ENCODE data around the gene SLC13A1.
"Not testable (repeated sequence)": the region's sequence is repeated elsewhere in the genome, so short reads cannot be mapped to it uniquely, and the experiment has no call there.

Gene SLC13A1

DNA sequence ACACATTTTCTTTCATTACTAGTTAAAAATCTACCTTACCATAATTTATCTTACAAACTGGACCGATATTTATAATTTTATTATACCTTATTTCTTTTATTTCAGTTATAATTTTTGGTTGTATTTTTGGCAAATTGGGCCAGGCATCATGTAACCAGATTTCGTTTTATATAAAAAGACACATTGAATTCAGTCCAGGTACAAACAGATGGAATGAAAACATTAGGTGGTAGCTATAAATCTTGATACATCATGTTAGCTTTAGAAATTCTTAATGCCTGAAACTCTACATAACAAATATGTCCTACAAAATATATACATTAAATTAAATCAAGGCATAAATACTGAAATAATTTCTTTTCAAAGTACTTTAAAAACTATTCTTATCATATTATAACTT lies 73.1 kb downstream of the SLC13A1 start:
- DNase-seq (ENCODE audit: low spot score) (no peak), FAIRE-seq (no peak)

- DNase-seq (ENCODE audit: low spot score) (no peak), FAIRE-seq (no peak)
Observed at GRCh38 chr7:123126171-123126570, 73.6 kb downstream of the SLC13A1 start.

DNA sequence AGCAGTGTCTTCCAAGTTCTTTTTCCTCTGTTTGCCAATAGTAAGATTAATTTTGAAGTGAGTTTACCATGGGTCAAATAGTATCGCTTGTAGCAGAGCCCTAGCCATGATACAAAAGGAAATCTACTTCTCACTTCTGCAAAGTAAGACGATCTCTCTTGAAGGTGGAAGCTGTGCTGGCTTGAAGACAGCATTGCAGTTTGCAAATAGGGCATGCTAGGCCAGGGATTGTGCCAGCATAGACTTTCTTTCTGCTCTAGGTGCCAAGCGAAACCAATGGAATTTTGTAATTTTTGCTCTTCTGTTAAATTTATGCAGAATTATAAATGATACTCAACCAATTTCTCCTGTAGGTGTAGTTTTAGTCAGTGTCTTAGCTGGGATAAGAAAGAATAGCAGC lies 74.5 kb downstream of the SLC13A1 start:
- no peak for FAIRE-seq
- DNase-seq (ENCODE audit: low spot score) = no peak

- DNase-seq (ENCODE audit: low spot score) (no peak), FAIRE-seq (no peak)
Observed at GRCh38 chr7:123122916-123123315, 76.9 kb downstream of the SLC13A1 start.

DNA sequence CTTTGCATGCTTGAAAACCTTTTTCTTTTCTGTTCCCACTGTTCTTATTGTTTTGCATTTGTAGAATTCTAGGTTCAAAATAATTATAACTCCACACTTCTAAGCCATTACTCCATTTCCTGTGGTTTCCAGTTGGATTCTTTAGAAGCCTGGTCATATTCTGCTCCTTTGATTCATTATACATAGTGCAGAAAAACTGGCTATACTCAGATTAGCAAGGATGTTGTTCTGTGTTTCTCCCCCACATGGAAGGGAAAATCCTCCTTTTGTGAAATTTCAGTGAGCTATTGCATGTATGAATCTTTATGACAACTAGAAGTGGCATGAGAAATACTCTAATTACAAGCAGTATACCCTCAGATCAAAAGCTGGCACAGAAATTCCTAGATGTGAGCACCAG lies 79.5 kb downstream of the SLC13A1 start:
- DNase-seq (ENCODE audit: low spot score) = no peak
- FAIRE-seq = no peak

GRCh38 chr7:123115331-123115730 lies 84.4 kb downstream of the SLC13A1 start:
- DNase-seq (ENCODE audit: low spot score) (no peak), FAIRE-seq (no peak)

- FAIRE-seq = no peak
Observed at GRCh38 chr7:123114288-123114687, 85.5 kb downstream of the SLC13A1 start.

GRCh38 chr7:123112833-123113232 lies 86.9 kb downstream of the SLC13A1 start:
- FAIRE-seq = no peak
- no peak for DNase-seq (ENCODE audit: low spot score)

More at GRCh38 chr7:123114288-123114687, 85.5 kb downstream of the SLC13A1 start:
- no peak for DNase-seq (ENCODE audit: low spot score)

DNA sequence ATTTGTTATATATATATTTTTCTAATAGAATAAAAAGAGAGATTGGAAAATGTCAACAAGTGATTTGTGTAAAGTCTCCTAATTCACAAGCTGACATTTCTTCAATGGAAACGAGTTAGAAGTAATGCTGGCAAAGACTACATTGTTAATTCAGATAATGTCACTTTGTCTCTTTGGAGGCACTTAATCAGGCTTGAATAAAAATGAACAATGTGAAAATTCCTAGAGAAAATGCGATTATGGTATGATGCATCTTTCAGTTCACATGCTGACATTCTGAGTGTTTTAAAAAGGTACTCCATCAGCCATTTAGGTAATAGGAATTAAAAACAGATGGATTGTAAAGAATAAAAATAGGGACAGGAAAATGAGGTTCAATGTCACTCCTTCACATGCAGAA lies 100.1 kb downstream of the SLC13A1 start:
- DNase-seq (ENCODE audit: low spot score) (no peak), FAIRE-seq (no peak)

GRCh38 chr7:123096976-123097375 lies 102.8 kb downstream of the SLC13A1 start:
- DNase-seq (ENCODE audit: low spot score) = no peak

DNA sequence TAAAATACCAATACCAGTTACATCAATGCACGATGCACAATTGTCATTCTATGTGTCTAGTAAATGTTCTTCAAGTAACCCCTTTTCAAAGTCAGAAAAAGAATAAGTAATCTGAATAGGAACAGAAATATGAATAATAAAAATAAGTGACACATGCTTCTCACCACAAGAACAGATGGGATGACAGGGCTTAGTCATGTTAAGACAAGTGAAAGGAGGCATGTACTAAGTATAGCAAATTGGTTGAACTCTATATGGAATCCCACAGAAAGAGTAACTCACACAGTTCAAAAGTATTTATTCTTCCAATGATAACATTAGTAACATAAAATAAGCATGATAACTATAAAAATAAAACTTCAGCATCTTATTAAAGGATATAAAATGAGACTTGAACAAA lies 103.3 kb downstream of the SLC13A1 start:
- no peak for FAIRE-seq

More at GRCh38 chr7:123096976-123097375, 102.8 kb downstream of the SLC13A1 start:
- no peak for FAIRE-seq

DNA sequence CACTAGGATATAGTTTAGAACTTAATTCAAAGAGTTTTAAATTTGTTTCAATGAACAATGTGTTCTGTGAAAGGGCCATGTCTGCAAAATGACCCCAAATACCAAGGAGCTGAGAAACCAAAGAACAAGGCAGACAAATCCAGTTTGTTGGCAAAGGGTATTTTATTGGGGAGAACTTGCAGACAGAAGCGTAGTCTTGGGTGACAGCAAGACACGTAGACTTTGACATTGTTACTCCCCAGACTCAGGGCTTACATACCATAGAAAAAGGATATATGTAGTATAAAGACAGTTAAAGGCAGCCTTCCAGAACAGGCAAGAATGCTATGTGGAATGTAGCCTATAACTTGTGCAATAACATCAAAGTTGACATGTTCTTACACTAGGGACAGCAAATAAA lies 109.3 kb downstream of the SLC13A1 start:
- DNase-seq (ENCODE audit: low spot score) (no peak), FAIRE-seq (no peak)

More for the DNA sequence above, 103.3 kb downstream of the SLC13A1 start:
- DNase-seq (ENCODE audit: low spot score) = no peak

DNA sequence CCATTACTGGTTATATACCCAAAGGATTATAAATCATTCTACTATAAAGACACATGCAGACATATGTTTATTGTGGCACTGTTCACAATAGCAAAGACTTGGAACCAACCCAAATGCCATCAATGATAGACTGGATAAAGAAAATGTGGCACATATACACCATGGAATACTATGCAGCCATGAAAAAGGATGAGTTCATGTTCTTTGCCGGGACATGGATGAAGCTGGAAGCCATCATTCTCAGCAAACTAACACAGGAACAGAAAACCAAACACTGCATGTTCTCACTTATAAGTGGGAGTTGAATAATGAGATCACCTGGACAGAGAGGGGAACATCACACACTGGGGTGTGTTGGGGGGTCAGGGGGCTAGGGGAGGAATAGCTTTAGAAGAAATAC lies 112.9 kb downstream of the SLC13A1 start:
- not testable (repeated sequence) for DNase-seq (ENCODE audit: low spot score); FAIRE-seq

DNA sequence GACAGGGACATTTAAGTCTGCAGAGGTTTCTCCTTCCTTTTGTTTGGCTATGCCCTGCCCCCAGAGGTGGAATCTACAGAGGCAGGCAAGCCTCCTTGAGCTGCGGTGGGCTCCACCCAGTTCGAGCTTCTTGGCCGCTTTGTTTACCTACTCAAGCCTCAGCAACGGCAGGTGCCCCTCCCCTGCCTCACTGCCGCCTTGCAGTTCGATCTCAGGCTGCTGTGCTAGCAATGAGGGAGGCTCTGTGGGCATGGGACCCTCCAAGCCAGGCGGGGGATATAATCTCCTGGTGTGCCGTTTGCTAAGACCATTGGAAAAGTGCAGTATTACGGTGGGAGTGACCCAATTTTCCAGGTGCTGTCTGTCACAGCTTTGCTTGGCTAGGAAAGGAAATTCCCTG lies 114.9 kb downstream of the SLC13A1 start:
- FAIRE-seq; DNase-seq (ENCODE audit: low spot score): not testable (repeated sequence)

DNA sequence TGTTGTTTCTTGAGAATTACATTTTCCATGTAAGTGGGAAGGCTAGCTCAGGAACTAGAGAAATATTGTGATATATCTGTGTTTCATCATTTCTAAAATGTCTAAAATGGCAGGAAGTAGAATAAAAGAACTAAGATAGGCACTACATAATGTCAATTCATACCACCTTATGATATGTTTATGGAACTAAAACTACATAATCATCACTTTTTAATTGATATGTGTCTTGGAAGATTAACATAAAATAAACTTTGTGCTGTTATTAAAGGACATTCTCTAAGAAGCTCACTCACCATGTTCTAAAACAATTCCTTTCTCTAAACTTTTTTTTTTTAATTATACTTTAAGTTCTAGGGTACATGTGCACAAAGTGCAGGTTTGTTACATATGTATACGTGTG lies 120.7 kb downstream of the SLC13A1 start:
- no peak for FAIRE-seq

DNA sequence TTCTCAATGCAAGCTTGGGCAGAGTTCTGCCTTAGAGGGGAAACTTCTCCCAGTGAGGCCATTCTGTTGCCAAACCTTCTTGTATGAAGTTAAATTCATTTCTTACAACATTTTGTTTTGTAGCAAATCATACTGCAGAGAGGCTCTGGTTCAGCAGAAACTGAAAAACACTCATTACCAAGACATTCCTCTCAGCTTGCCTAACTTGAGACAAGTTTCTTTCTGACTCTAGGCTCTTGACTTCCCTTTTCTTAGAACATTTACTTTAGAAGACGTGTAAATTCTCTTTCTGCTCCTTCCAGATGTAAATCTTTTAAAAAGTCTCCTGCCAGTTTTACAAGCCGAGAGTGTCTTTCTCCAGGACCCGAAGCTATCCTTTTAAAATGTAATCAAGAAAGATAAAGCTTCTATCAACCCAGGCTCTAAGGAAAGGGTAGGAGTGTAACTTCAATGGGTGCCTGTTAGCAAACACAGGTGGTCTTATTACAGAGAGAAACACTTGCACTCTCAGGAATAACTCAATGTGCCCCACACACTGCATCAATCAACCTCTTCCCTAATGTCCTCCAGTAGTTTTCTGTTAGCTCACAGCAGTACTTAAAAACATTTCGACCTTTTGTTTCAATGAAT lies 123.8 kb downstream of the SLC13A1 start:
- DNase-seq (ENCODE audit: low spot score) = no peak
- FAIRE-seq = no peak

More for the DNA sequence above, 120.7 kb downstream of the SLC13A1 start:
- DNase-seq (ENCODE audit: low spot score) = no peak

- FAIRE-seq = no peak
- DNase-seq (ENCODE audit: low spot score) = peak; percentile 16
Observed at GRCh38 chr7:123070702-123071286, 129.0 kb downstream of the SLC13A1 start.

- DNase-seq (ENCODE audit: low spot score) = no peak
Observed at GRCh38 chr7:123067814-123068213, 132.0 kb downstream of the SLC13A1 start.

More at GRCh38 chr7:123067814-123068213, 132.0 kb downstream of the SLC13A1 start:
- FAIRE-seq = no peak
